HuH-7 (cell line): Measurements from ENCODE around the gene THAP12.
A peak's percentile ranks its signal among the peaks of the same experiment; 100 is the strongest.

ENCODE experiments used
- DNase-seq: peaks from one replicate; pipeline ENCODE4 v3.0.0; 2011; ENCODE audit warnings: low spot score

Gene THAP12

GRCh38 chr11:76376746-76377558 lies 4.0 kb downstream of the THAP12 start:
- DNase-seq, result no peak

GRCh38 chr11:76371170-76371569 lies 9.8 kb downstream of the THAP12 start:
- no peak for DNase-seq

- no peak for DNase-seq
Measured at GRCh38 chr11:76369406-76369805, 11.5 kb downstream of the THAP12 start.

DNA sequence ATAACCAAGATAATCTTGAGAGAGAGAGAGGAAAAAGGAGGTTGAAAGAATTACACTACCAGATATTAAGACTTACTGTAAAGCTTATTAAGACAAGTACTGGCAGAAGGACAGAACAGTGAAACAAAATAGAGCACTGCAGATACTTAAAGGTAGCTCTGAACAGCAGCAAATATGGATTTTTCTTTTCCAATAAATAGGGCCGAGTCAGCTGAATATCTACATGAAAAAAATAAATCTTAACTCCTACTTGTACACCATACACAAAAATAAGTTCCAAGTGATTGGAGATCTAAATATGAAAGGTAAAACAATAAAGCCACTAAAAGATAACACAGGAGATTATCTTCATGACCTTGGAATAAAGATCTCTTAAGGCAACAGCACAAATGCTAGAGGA lies 12.4 kb downstream of the THAP12 start:
- no peak for DNase-seq

GRCh38 chr11:76365038-76365679 lies 15.8 kb downstream of the THAP12 start:
- no peak for DNase-seq

DNA sequence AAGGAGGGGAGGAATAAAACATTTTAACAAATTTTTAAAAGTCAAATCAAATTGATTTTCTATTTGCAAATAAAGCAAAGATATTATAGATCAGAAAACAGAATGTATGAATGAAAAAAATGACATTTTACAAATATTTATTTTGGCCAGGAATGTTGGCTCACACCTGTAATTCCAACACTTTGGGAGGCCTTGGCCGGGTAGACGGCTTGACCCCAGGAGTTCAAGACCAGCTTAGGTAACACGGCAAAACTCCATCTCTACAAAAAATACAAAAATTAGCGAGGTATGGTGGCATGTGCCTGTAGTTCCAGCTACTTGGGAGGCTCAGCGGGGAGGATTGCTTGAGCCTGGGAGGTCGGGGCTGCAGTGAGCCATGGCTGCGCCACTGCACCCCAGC lies 18.2 kb downstream of the THAP12 start:
- no peak for DNase-seq

- DNase-seq, result no peak
Measured at GRCh38 chr11:76361776-76362175, 19.2 kb downstream of the THAP12 start.

DNA sequence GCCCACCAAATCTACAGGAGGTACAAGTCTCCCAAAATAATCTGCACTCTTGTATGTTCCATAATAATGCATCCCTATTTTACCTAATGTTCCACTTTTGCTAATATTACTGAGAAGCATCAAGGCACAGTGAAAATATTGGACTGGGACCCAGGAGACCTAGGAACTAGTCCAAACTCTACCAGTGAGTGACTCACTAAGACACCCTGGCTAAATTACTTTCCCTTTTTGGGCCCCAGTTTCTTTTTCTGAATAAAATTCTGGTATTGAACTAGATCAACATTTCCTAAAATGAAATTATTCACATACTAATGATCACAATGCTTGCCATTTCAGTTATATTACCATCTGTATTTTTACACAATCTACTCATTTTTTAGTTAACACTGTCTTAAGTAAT lies 19.6 kb downstream of the THAP12 start:
- DNase-seq, result no peak

DNA sequence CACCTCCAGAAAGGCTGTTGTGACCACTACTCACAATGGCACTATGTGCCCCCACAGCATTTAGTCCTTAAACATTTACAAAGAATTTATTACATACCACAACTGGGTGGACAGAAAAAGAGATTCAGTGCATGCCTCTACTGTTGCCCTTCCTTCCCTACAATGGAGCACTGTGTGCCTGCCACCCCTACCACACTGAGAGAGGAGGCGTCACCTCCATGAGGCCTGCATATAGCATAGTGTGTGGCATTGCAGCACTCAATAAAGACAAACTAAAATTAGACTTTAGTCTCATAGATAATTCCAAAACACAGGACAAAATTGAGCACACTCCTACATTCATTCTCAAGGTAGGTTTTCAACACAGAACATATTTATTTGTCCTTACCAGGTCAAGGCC lies 25.8 kb downstream of the THAP12 start:
- no peak for DNase-seq

GRCh38 chr11:76348348-76348747 lies 32.6 kb downstream of the THAP12 start:
- no peak for DNase-seq

GRCh38 chr11:76347466-76347865 lies 33.5 kb downstream of the THAP12 start:
- DNase-seq, result no peak

GRCh38 chr11:76339221-76339620 lies 41.7 kb downstream of the THAP12 start:
- DNase-seq, result no peak

- DNase-seq, result no peak
Measured at GRCh38 chr11:76337923-76338322, 43.0 kb downstream of the THAP12 start.

GRCh38 chr11:76337469-76337868 lies 43.5 kb downstream of the THAP12 start:
- DNase-seq, result no peak

DNA sequence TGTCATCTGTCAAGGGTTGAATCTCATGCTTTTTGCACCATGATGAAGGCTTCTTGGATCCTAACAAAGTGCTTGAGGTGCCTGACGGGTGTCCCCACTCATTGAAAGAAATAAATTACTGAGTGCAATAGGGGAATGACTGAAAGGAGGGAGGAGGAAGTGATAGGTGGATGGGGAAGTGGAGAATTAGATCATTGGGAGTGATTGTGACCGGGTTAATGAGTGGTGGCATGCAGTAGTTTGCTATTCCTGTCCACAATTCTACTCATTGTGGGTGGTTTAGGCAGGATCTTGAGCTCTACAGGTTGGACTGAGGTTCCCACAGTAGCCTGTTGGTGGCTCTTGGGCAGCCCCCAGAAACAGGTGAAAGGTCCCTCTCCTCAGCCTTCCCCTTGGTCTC lies 44.3 kb downstream of the THAP12 start:
- no peak for DNase-seq

GRCh38 chr11:76335842-76336241 lies 45.1 kb downstream of the THAP12 start:
- no peak for DNase-seq

DNA sequence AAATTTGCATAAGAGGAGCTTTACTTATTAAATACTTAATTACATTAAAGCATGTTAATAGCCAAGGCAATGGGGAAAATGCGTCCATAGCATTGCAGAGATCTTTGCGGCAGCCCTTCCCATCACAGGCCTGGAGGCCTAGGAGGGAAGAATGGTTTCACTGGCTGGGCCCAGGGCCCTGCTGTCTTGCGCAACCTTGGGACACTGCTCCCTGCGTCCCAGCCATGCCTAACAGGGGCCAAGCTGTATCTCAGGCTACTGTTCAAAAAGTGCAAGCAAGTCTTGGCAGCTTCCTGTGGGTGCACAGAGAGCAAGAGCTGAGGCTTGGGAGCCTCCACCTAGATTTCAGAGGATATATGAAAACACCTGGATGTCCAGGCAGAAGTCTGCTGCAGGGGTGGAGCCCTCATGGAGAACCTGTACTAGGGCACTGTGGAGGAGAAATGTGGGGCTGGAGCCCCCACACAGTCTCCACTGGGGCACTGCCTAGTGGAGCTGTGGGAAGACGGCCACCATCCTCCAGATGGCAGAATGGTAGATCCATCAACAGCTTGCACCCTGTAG lies 46.0 kb downstream of the THAP12 start:
- no peak for DNase-seq

- DNase-seq, result no peak
Measured at GRCh38 chr11:76330651-76331050, 50.3 kb downstream of the THAP12 start.

GRCh38 chr11:76329983-76330382 lies 50.9 kb downstream of the THAP12 start:
- no peak for DNase-seq

GRCh38 chr11:76329084-76329648 lies 51.8 kb downstream of the THAP12 start:
- peak; percentile 32 for DNase-seq

- no peak for DNase-seq
Measured at GRCh38 chr11:76327756-76328388, 53.1 kb downstream of the THAP12 start.

GRCh38 chr11:76327202-76327601 lies 53.7 kb downstream of the THAP12 start:
- no peak for DNase-seq

DNA sequence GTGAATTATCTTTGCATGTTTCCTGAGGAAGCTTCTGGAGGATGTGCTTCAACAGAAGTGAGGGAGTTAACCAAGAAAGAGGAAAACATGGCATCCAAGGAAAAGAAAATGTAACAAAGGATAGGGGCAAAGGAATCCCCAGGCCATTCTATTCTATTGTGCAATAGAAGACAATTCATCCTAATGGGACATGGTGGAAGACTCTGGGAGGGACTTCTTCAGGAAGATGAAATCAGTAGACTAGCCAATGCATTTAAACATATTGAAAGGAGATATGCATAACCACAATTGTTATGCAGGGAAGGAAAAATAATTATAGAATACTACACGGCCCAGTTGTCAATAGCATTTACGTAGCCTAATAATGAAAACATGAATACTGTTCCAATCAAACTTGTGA lies 55.7 kb downstream of the THAP12 start:
- DNase-seq, result no peak
